ENCODE data around the gene MTMR1.

DNA sequence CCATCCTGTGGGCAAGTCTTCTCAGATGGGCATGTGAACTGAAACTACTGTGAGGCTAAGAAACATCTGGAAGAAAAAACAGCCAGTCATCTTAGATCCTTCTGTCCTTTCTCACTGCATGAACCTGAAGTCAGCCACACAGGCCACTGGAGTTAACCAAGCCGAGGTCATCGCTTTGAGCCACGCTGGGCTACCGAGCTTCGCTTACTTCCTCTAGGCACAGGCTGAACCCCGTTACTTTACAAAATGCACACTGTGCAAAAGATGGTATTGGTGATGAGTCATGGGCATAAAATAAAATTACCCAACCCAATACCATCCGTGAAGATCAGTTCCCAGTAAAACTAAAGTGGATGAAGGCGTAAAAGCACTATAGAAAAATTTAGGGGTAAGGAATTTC lies 86.2 kb downstream of the MTMR1 start:
- TF ChIP-seq, protein P1, sequence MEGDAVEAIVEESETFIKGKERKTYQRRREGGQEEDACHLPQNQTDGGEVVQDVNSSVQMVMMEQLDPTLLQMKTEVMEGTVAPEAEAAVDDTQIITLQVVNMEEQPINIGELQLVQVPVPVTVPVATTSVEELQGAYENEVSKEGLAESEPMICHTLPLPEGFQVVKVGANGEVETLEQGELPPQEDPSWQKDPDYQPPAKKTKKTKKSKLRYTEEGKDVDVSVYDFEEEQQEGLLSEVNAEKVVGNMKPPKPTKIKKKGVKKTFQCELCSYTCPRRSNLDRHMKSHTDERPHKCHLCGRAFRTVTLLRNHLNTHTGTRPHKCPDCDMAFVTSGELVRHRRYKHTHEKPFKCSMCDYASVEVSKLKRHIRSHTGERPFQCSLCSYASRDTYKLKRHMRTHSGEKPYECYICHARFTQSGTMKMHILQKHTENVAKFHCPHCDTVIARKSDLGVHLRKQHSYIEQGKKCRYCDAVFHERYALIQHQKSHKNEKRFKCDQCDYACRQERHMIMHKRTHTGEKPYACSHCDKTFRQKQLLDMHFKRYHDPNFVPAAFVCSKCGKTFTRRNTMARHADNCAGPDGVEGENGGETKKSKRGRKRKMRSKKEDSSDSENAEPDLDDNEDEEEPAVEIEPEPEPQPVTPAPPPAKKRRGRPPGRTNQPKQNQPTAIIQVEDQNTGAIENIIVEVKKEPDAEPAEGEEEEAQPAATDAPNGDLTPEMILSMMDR (IDR thresholded peaks at IDR 0.05; ENCODE audit: poor library complexity, severe bottlenecking): no peak
- no peak for TF ChIP-seq EZH2 (IDR thresholded peaks at IDR 0.05; ENCODE audit: borderline replicate concordance, insufficient read depth, low read length, poor library complexity, severe bottlenecking)
- no peak for TF ChIP-seq EP300 (conservative IDR thresholded peaks at IDR 0.05; ENCODE audit: poor library complexity, severe bottlenecking)
- no peak for TF ChIP-seq POLR2AphosphoS5 (IDR thresholded peaks at IDR 0.05)
- no peak for TF ChIP-seq RAD21 (conservative IDR thresholded peaks at IDR 0.05)
- no peak for TF ChIP-seq SMC3 (conservative IDR thresholded peaks at IDR 0.05; ENCODE audit: poor library complexity)
- TF ChIP-seq, protein P2, sequence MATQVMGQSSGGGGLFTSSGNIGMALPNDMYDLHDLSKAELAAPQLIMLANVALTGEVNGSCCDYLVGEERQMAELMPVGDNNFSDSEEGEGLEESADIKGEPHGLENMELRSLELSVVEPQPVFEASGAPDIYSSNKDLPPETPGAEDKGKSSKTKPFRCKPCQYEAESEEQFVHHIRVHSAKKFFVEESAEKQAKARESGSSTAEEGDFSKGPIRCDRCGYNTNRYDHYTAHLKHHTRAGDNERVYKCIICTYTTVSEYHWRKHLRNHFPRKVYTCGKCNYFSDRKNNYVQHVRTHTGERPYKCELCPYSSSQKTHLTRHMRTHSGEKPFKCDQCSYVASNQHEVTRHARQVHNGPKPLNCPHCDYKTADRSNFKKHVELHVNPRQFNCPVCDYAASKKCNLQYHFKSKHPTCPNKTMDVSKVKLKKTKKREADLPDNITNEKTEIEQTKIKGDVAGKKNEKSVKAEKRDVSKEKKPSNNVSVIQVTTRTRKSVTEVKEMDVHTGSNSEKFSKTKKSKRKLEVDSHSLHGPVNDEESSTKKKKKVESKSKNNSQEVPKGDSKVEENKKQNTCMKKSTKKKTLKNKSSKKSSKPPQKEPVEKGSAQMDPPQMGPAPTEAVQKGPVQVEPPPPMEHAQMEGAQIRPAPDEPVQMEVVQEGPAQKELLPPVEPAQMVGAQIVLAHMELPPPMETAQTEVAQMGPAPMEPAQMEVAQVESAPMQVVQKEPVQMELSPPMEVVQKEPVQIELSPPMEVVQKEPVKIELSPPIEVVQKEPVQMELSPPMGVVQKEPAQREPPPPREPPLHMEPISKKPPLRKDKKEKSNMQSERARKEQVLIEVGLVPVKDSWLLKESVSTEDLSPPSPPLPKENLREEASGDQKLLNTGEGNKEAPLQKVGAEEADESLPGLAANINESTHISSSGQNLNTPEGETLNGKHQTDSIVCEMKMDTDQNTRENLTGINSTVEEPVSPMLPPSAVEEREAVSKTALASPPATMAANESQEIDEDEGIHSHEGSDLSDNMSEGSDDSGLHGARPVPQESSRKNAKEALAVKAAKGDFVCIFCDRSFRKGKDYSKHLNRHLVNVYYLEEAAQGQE (IDR thresholded peaks at IDR 0.05; ENCODE audit: borderline replicate concordance): no peak
- no peak for TF ChIP-seq TAF1 (IDR thresholded peaks at IDR 0.05; ENCODE audit: low read depth)

Data from neural cell (in vitro differentiated cells).